Measurements from ENCODE around the gene CDC45.
"Not testable (repeated sequence)": the region's sequence is repeated elsewhere in the genome, so short reads cannot be mapped to it uniquely, and the experiment has no call there.

The CDC45 gene

GRCh38 chr22:19533857-19534256 is 54.1 kb downstream of the CDC45 start:
- no peak for DNase-seq

- peak; percentile 22 for DNase-seq
Observed at GRCh38 chr22:19535001-19535400, 55.3 kb downstream of the CDC45 start.

- DNase-seq = no peak
Observed at GRCh38 chr22:19536564-19536963, 56.8 kb downstream of the CDC45 start.

- DNase-seq = no peak
Observed at GRCh38 chr22:19537941-19538488, 58.3 kb downstream of the CDC45 start.

GRCh38 chr22:19540394-19540793 is 60.7 kb downstream of the CDC45 start:
- DNase-seq = no peak

GRCh38 chr22:19543970-19544708 is 64.4 kb downstream of the CDC45 start:
- no peak for DNase-seq

GRCh38 chr22:19545935-19546207 is 66.2 kb downstream of the CDC45 start:
- no peak for DNase-seq

- DNase-seq = no peak
Observed at GRCh38 chr22:19546680-19547079, 67.0 kb downstream of the CDC45 start.

- DNase-seq = no peak
Observed at GRCh38 chr22:19547620-19548019, 67.9 kb downstream of the CDC45 start.

GRCh38 chr22:19548427-19548826 is 68.7 kb downstream of the CDC45 start:
- not testable (repeated sequence) for DNase-seq

GRCh38 chr22:19548964-19549363 is 69.2 kb downstream of the CDC45 start:
- DNase-seq = no peak

- no peak for DNase-seq
Observed at GRCh38 chr22:19549428-19549827, 69.7 kb downstream of the CDC45 start.

- DNase-seq = no peak
Observed at GRCh38 chr22:19550382-19550781, 70.7 kb downstream of the CDC45 start.

GRCh38 chr22:19553201-19553600 is 73.5 kb downstream of the CDC45 start:
- no peak for DNase-seq

- DNase-seq = no peak
Observed at GRCh38 chr22:19554834-19555404, 75.2 kb downstream of the CDC45 start.

GRCh38 chr22:19555651-19556050 is 75.9 kb downstream of the CDC45 start:
- no peak for DNase-seq

- no peak for DNase-seq
Observed at GRCh38 chr22:19556963-19557545, 77.3 kb downstream of the CDC45 start.

GRCh38 chr22:19559324-19559811 is 79.6 kb downstream of the CDC45 start:
- DNase-seq = no peak

GRCh38 chr22:19559956-19560355 is 80.2 kb downstream of the CDC45 start:
- DNase-seq = no peak

- DNase-seq = no peak
Observed at GRCh38 chr22:19565382-19566278, 85.9 kb downstream of the CDC45 start.

- DNase-seq = no peak
Observed at GRCh38 chr22:19566279-19567156, 86.8 kb downstream of the CDC45 start.

Measured in hematopoietic multipotent progenitor cell treated with erythropoietin and hydrocortisone succinate and interleukin-3 and kit ligand, for 8 days (in vitro differentiated cells).